PC-3 (cell line): ENCODE measurements around the gene ZFYVE28. TPM values are rescaled to one million over a fixed set of nuclear protein-coding genes. Genes with fewer than 3 reads are reported as not detected.

Experiments
- ATAC-seq: fragments of 200-7000 bp; cut with Tn5 transposase; 2 replicates; pipeline ENCODE4 v1.9.1; 2020; ENCODE audit warnings: mild to moderate bottlenecking, moderate library complexity
- BruUV-seq: library from RNA; stranded (reverse); fragments of 400-500 nt; replicated peaks from 2 replicates; lab custom pipeline; 2021; lab: Mats Ljungman, UMichigan
- CTCF ChIA-PET: fragments of 300-600 bp; sonication (Branson Sonifier 250); formaldehyde crosslinking; loops from one replicate; lab custom pipeline; 2022; ENCODE audit warnings: antibody characterized with exemption; lab: Charles Lee
- POLR2A ChIA-PET: fragments of 300-600 bp; sonication (Branson Sonifier 250); formaldehyde crosslinking; loops from one replicate; lab custom pipeline; 2022; ENCODE audit warnings: antibody characterized with exemption; ENCODE audit not compliant: unreplicated experiment; lab: Charles Lee
- DNase-seq: peaks from one replicate; pipeline ENCODE4 v3.0.0-alpha.2; 2015
- H2AFZ ChIP-seq: fragments of 300-600 bp; sonication (generic); 2 replicates; pipeline ENCODE4 v1.6.0; 2016; ENCODE audit warnings: antibody characterized with exemption, low read length
- H3F3A ChIP-seq: fragments of 300-600 bp; sonication (generic); one replicate; pipeline ENCODE4 v1.6.0; 2017; ENCODE audit warnings: antibody characterized with exemption, low read length, control low read depth, mild to moderate bottlenecking; ENCODE audit not compliant: unreplicated experiment
- H3K27ac ChIP-seq: fragments of 300-600 bp; sonication (generic); 2 replicates; pipeline ENCODE4 v1.5.1; 2016; ENCODE audit warnings: mild to moderate bottlenecking, low read length
- H3K27me3 ChIP-seq: fragments of 300-600 bp; sonication (generic); 2 replicates; pipeline ENCODE4 v1.6.1; 2016; ENCODE audit warnings: low read length, mixed read lengths
- H3K36me3 ChIP-seq: fragments of 300-600 bp; sonication (generic); 2 replicates; pipeline ENCODE4 v1.6.1; 2016; ENCODE audit warnings: low read depth, mixed run types, low read length, mixed read lengths
- H3K4me1 ChIP-seq: fragments of 300-600 bp; sonication (generic); 2 replicates; pipeline ENCODE4 v1.5.1; 2016; ENCODE audit warnings: low read length; ENCODE audit not compliant: insufficient read depth
- H3K4me2 ChIP-seq: fragments of 300-600 bp; sonication (generic); 2 replicates; pipeline ENCODE4 v1.6.0; 2016; ENCODE audit warnings: low read length
- H3K4me3 ChIP-seq: fragments of 300-600 bp; sonication (generic); 2 replicates; pipeline ENCODE4 v1.5.1; 2016; ENCODE audit warnings: mild to moderate bottlenecking, low read length, mixed read lengths
- H3K79me2 ChIP-seq: fragments of 300-600 bp; sonication (generic); 2 replicates; pipeline ENCODE4 v1.6.1; 2017; ENCODE audit warnings: low read length, mixed read lengths
- H3K9ac ChIP-seq: fragments of 300-600 bp; sonication (generic); 2 replicates; pipeline ENCODE4 v1.6.0; 2016; ENCODE audit warnings: mild to moderate bottlenecking, low read length
- H3K9me2 ChIP-seq: fragments of 300-600 bp; sonication (generic); replicated peaks from 2 replicates; pipeline ENCODE4 v1.6.1; 2016; ENCODE audit warnings: mixed run types, low read length, mixed read lengths
- H3K9me3 ChIP-seq: fragments of 300-600 bp; sonication (generic); 2 replicates; pipeline ENCODE4 v1.6.1; 2016; ENCODE audit warnings: low read length, mixed read lengths
- H4K20me1 ChIP-seq: fragments of 300-600 bp; sonication (generic); 2 replicates; pipeline ENCODE4 v1.6.1; 2016; ENCODE audit warnings: low read length, mixed read lengths
- EZH2 ChIP-seq: fragments of 300-600 bp; sonication (generic); IDR thresholded peaks from one replicate; pipeline ENCODE4 v1.6.1; 2017; ENCODE audit warnings: antibody characterized with exemption, mild to moderate bottlenecking, low read length; ENCODE audit not compliant: unreplicated experiment
- EZH2phosphoT487 ChIP-seq: fragments of 300-600 bp; sonication (generic); IDR thresholded peaks from 2 replicates; pipeline ENCODE4 v1.6.1; 2018; ENCODE audit warnings: mild to moderate bottlenecking, antibody characterized with exemption, low read length, borderline replicate concordance
- intact Hi-C: fragments of 100-400 bp; cut with micrococcal nuclease; formaldehyde crosslinking; loops from 2 replicates; pipeline ENCODE4 v1.9.0; 2023
- total RNA-seq: library from RNA; depleted of rRNA; stranded (reverse); fragments of >200 nt; gene quantifications from 2 replicates; pipeline ENCODE4 v1.2.3, GENCODE V29; 2014
- TF ChIP-seq, protein P1 (sequence below): fragments of 300-600 bp; sonication (generic); conservative IDR thresholded peaks from 2 replicates; pipeline ENCODE4 v1.5.1; 2017; ENCODE audit warnings: antibody characterized with exemption, low read depth, mild to moderate bottlenecking, low read length

The ZFYVE28 gene
- total RNA-seq, 1 experiment from 2014 or later, result 8.0 TPM

DNA sequence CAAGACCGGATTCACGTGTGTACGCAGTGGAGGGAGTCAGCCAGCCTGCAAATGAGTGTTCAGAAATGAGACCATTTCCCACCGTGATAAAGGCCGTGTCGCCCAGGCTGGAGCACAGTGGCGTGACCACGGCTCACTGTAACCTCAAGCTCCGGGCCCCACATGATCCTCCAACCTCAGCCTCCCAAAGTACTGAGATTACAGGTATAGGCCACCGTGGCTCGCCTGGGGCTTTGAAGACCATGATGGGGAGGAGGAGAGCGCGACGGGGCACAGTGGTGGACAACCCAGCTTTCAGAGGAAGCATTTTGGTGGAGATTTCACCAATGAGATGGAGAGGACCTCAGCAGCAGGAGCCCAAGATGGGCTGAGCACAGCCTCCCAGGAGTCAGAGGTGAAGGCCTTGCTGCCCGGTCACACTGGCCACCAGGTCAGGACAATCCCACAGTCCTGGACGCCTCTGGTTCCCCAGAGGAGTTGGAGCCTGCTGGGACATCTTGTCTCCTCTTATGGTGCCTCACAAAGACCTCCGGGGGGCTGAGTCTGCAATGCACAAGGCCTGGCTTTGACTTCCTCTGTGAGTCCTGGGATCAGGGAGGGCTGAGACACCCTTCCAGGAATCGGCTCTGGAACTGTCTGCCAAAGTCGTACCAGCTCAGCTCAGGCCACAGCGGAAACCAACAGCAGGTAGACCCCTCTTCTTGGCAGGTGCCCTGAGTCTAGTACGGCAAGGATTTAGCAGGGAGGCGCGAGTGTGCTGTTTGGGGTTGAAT lies 134.1 kb downstream of the ZFYVE28 start:
- H3K9ac ChIP-seq, result no peak overlapping the region
- no peak overlapping the region for H3K4me3 ChIP-seq
- no peak overlapping the region for H3K27ac ChIP-seq
- no peak overlapping the region for H2AFZ ChIP-seq
- ChIA-PET CTCF (no interaction called here), POLR2A (no interaction called here)
- intact Hi-C loops, result no loop called here
- ATAC-seq (no peak), DNase-seq (no peak)
- H3K9me2 ChIP-seq, result no peaks in the 10 kb centered on the region
- peaks cover 11% of the 10 kb centered on the region for H3K4me1 ChIP-seq
- H3K36me3 ChIP-seq, result no peaks in the 10 kb centered on the region
- no peak overlapping the region for H3K4me2 ChIP-seq
- H3K27me3 ChIP-seq, result no peaks in the 10 kb centered on the region
- H3F3A ChIP-seq, result no peaks in the 10 kb centered on the region
- H3K79me2 ChIP-seq, result no peaks in the 10 kb centered on the region
- BruUV-seq, result no TSS peak
- TF ChIP-seq EZH2phosphoT487, result no peak
- TF ChIP-seq, protein P1, sequence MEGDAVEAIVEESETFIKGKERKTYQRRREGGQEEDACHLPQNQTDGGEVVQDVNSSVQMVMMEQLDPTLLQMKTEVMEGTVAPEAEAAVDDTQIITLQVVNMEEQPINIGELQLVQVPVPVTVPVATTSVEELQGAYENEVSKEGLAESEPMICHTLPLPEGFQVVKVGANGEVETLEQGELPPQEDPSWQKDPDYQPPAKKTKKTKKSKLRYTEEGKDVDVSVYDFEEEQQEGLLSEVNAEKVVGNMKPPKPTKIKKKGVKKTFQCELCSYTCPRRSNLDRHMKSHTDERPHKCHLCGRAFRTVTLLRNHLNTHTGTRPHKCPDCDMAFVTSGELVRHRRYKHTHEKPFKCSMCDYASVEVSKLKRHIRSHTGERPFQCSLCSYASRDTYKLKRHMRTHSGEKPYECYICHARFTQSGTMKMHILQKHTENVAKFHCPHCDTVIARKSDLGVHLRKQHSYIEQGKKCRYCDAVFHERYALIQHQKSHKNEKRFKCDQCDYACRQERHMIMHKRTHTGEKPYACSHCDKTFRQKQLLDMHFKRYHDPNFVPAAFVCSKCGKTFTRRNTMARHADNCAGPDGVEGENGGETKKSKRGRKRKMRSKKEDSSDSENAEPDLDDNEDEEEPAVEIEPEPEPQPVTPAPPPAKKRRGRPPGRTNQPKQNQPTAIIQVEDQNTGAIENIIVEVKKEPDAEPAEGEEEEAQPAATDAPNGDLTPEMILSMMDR, result no peak
- no peak for TF ChIP-seq EZH2
- H4K20me1 ChIP-seq, result no peaks in the 10 kb centered on the region
- no peaks in the 10 kb centered on the region for H3K9me3 ChIP-seq

DNA sequence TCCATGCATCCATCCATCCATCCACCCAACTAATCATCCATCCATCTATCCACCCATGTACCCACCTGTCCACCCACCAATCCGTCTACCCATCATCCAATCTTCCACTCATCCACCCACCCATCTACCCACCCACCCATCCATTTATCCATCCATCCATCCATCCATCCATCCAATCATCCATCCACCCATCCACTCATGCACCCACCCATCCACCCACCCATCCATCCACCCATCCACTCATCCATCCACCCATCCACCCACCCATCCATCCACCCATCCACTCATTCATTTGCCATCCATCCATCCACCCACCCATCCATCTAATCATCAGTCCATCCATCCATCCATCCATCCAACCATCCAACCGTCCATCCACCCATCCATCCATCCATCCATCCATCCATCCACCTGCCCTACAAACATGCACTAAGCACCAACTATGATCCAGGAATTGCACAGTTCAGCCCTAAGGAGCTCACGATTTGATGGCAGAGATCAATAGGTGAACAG lies 135.2 kb downstream of the ZFYVE28 start:
- Histone ChIP-seq H3K27ac (no peak overlapping the region), H3K79me2 (no peaks in the 10 kb centered on the region), H3K4me2 (no peak overlapping the region), H2AFZ (no peak overlapping the region), H3K4me3 (no peak overlapping the region), H4K20me1 (no peaks in the 10 kb centered on the region), H3K9me2 (no peaks in the 10 kb centered on the region), H3K4me1 (peaks cover 11% of the 10 kb centered on the region), H3K9ac (no peak overlapping the region), H3K36me3 (no peaks in the 10 kb centered on the region), H3K9me3 (no peaks in the 10 kb centered on the region), H3F3A (no peaks in the 10 kb centered on the region), H3K27me3 (no peaks in the 10 kb centered on the region)
- ChIA-PET POLR2A (no interaction called here), CTCF (no interaction called here)
- no TSS peak for BruUV-seq
- ATAC-seq (no peak), DNase-seq (no peak)
- TF ChIP-seq EZH2, result no peak
- no peak for TF ChIP-seq EZH2phosphoT487
- TF ChIP-seq, protein P1, result no peak
- intact Hi-C loops, result no loop called here
